HepG2 (cell line): ENCODE measurements around the gene LAMA5. TPM values are rescaled to one million over a fixed set of nuclear protein-coding genes. Genes with fewer than 3 reads are reported as not detected.

ENCODE experiments used
- AGO2 ChIP-seq: fragments of 200-400 bp; formaldehyde crosslinking; optimal IDR thresholded peaks from 2 replicates; pipeline ENCODE3; 2017; ENCODE audit warnings: mild to moderate bottlenecking, low read depth, low read length, moderate library complexity
- AHDC1 ChIP-seq: sonication (generic); formaldehyde crosslinking; IDR thresholded peaks from 2 replicates; pipeline ENCODE4 v1.5.1; 2020; ENCODE audit warnings: mild to moderate bottlenecking, missing genetic modification reagents, borderline replicate concordance
- CENPT ChIP-seq: sonication (generic); formaldehyde crosslinking; IDR thresholded peaks from 2 replicates; pipeline ENCODE4 v1.8.0; 2022; ENCODE audit warnings: low read depth, mild to moderate bottlenecking, moderate library complexity, missing genetic modification reagents
- FOXJ3 ChIP-seq: sonication (generic); formaldehyde crosslinking; IDR thresholded peaks from 2 replicates; pipeline ENCODE4 v1.4.0; 2020; ENCODE audit warnings: missing genetic modification reagents, mild to moderate bottlenecking, borderline replicate concordance
- HIVEP1 ChIP-seq: sonication (generic); formaldehyde crosslinking; IDR thresholded peaks from 2 replicates; pipeline ENCODE4 v1.4.0; 2020; ENCODE audit warnings: mild to moderate bottlenecking, missing genetic modification reagents
- HOXA9 ChIP-seq: sonication (generic); formaldehyde crosslinking; IDR thresholded peaks from 2 replicates; pipeline ENCODE4 v1.8.1; 2022; ENCODE audit warnings: missing genetic modification reagents, mild to moderate bottlenecking, moderate library complexity, borderline replicate concordance
- SP4 ChIP-seq: sonication (generic); formaldehyde crosslinking; IDR thresholded peaks from 2 replicates; pipeline ENCODE4 v1.8.1; 2023; ENCODE audit warnings: mild to moderate bottlenecking, missing genetic modification reagents
- YEATS4 ChIP-seq: sonication (generic); formaldehyde crosslinking; IDR thresholded peaks from 2 replicates; pipeline ENCODE4 v1.4.0; 2020; ENCODE audit warnings: missing genetic modification reagents, borderline replicate concordance
- ZNF10 ChIP-seq: sonication (generic); formaldehyde crosslinking; IDR thresholded peaks from 2 replicates; pipeline ENCODE4 v1.4.0; 2020; ENCODE audit warnings: mild to moderate bottlenecking, low read depth, missing genetic modification reagents, borderline replicate concordance
- ZNF253 ChIP-seq: sonication (generic); formaldehyde crosslinking; IDR thresholded peaks from 2 replicates; pipeline ENCODE4 v1.8.0; 2022; ENCODE audit warnings: mild to moderate bottlenecking, missing genetic modification reagents, borderline replicate concordance
- ZNF280D ChIP-seq: sonication (generic); formaldehyde crosslinking; IDR thresholded peaks from 2 replicates; pipeline ENCODE4 v1.5.1; 2020; ENCODE audit warnings: mild to moderate bottlenecking, missing genetic modification reagents
- ZNF362 ChIP-seq: sonication (generic); formaldehyde crosslinking; IDR thresholded peaks from 2 replicates; pipeline ENCODE4 v1.4.0; 2020; ENCODE audit warnings: missing genetic modification reagents, mild to moderate bottlenecking, borderline replicate concordance
- ZNF513 ChIP-seq: sonication (generic); formaldehyde crosslinking; conservative IDR thresholded peaks from 2 replicates; pipeline ENCODE4 v1.5.0; 2020; ENCODE audit warnings: missing genetic modification reagents
- ZNF567 ChIP-seq: sonication (generic); formaldehyde crosslinking; IDR thresholded peaks from 2 replicates; pipeline ENCODE4 v1.8.1; 2023; ENCODE audit warnings: mild to moderate bottlenecking, missing genetic modification reagents, borderline replicate concordance
- ZSCAN21 ChIP-seq: sonication (generic); formaldehyde crosslinking; IDR thresholded peaks from 2 replicates; pipeline ENCODE4 v1.8.0; 2022; ENCODE audit warnings: mild to moderate bottlenecking, missing genetic modification reagents, moderate library complexity, borderline replicate concordance
- ZZZ3 ChIP-seq: sonication (generic); formaldehyde crosslinking; IDR thresholded peaks from 2 replicates; pipeline ENCODE4 v1.4.0; 2020; ENCODE audit warnings: missing genetic modification reagents, mild to moderate bottlenecking, borderline replicate concordance
- polyA plus RNA-seq, 8 experiments: library from polyadenylated mRNA; depleted of rRNA in 3 of 8; stranded (reverse) in 7 of 8; unstranded in 1 of 8; fragments of >200 nt; fragmentation: Illumina TruSeq in 4 of 8; extraction: Trizol in 4 of 8; gene quantifications; 2 replicates each; pipeline versions ENCODE4 v1.2.1 to v1.2.3, GENCODE V29; 2011 to 2016; ENCODE audit warnings: low read depth in 4 of 8, missing spikeins in 1 of 8, mixed read lengths in 1 of 8; ENCODE audit not compliant: insufficient read depth in 1 of 8
- total RNA-seq, 5 experiments: library from RNA; depleted of rRNA; stranded (reverse); fragments of >200 nt; fragmentation: Illumina TruSeq; extraction: Trizol; gene quantifications; 2 replicates each; pipeline ENCODE4 v1.2.3, GENCODE V29; 2016; ENCODE audit warnings: low read depth in 1 of 5

LAMA5 gene
- total and polyA plus RNA-seq, 2 of the 13 experiments (the other 11 are each of a cell fraction or from before 2014, with no cell fraction given): 21.0 to 44.7 TPM

- TF ChIP-seq ZNF513 (no peak; the same call in 1 of the 2 replicates), CENPT (CRISPR knock-in tag) (no peak), ZNF280D (CRISPR knock-in tag) (peak; percentile 68; the same call in 1 of the 2 replicates), FOXJ3 (CRISPR knock-in tag) (no peak), AHDC1 (no peak), AGO2 (peak; percentile 69), ZSCAN21 (CRISPR knock-in tag) (no peak), ZNF362 (CRISPR knock-in tag) (no peak), YEATS4 (CRISPR knock-in tag) (no peak), HIVEP1 (no peak), HOXA9 (CRISPR knock-in tag) (no peak), SP4 (CRISPR knock-in tag) (peak; percentile 32; the same call in 1 of the 2 replicates), ZNF10 (CRISPR knock-in tag) (no peak), ZZZ3 (no peak), ZNF567 (CRISPR knock-in tag) (no peak), ZNF253 (peak; percentile 20; the same call in 1 of the 2 replicates)
Measured at GRCh38 chr20:62405108-62405980, 38.2 kb upstream of the LAMA5 start (continued).
